ENCODE measurements around the gene NDUFA13.
A peak's percentile ranks its signal among the peaks of the same experiment; 100 is the strongest.

Gene NDUFA13

GRCh38 chr19:19488875-19489690 is 26.9 kb upstream of the NDUFA13 start:
- DNase-seq (ENCODE audit: extremely low read depth in 1 of 2, low read depth in 1 of 2): peak; percentile 59 to 80

GRCh38 chr19:19489804-19490204 is 26.2 kb upstream of the NDUFA13 start:
- no peak for DNase-seq (ENCODE audit: extremely low read depth in 1 of 2, low read depth in 1 of 2)

- peak; percentile 34 to 56 for DNase-seq (ENCODE audit: extremely low read depth in 1 of 2, low read depth in 1 of 2)
Observed at GRCh38 chr19:19490214-19490968, 25.6 kb upstream of the NDUFA13 start.

- no peak for DNase-seq (ENCODE audit: extremely low read depth in 1 of 2, low read depth in 1 of 2)
Observed at GRCh38 chr19:19491321-19492025, 24.6 kb upstream of the NDUFA13 start.

GRCh38 chr19:19492026-19492610 is 23.9 kb upstream of the NDUFA13 start:
- DNase-seq (ENCODE audit: extremely low read depth in 1 of 2, low read depth in 1 of 2): no peak

- DNase-seq (ENCODE audit: extremely low read depth in 1 of 2, low read depth in 1 of 2): no peak
Observed at GRCh38 chr19:19493841-19494546, 22.0 kb upstream of the NDUFA13 start.

- DNase-seq (ENCODE audit: extremely low read depth in 1 of 2, low read depth in 1 of 2): no peak
Observed at GRCh38 chr19:19495614-19496603, 20.1 kb upstream of the NDUFA13 start.

GRCh38 chr19:19498255-19498991 is 17.6 kb upstream of the NDUFA13 start:
- no peak for DNase-seq (ENCODE audit: extremely low read depth in 1 of 2, low read depth in 1 of 2)

GRCh38 chr19:19499272-19499995 is 16.6 kb upstream of the NDUFA13 start:
- DNase-seq (ENCODE audit: extremely low read depth in 1 of 2, low read depth in 1 of 2): no peak

- no peak for DNase-seq (ENCODE audit: extremely low read depth in 1 of 2, low read depth in 1 of 2)
Observed at GRCh38 chr19:19500975-19501644, 14.9 kb upstream of the NDUFA13 start.

GRCh38 chr19:19501798-19502197 is 14.2 kb upstream of the NDUFA13 start:
- no peak for DNase-seq (ENCODE audit: extremely low read depth in 1 of 2, low read depth in 1 of 2)

- no peak for DNase-seq (ENCODE audit: extremely low read depth in 1 of 2, low read depth in 1 of 2)
Observed at GRCh38 chr19:19502281-19502680, 13.7 kb upstream of the NDUFA13 start.

- no peak for DNase-seq (ENCODE audit: extremely low read depth in 1 of 2, low read depth in 1 of 2)
Observed at GRCh38 chr19:19502808-19503602, 13.0 kb upstream of the NDUFA13 start.

- DNase-seq (ENCODE audit: extremely low read depth in 1 of 2, low read depth in 1 of 2): no peak
Observed at GRCh38 chr19:19504754-19505668, 11.0 kb upstream of the NDUFA13 start.

GRCh38 chr19:19505669-19506326 is 10.2 kb upstream of the NDUFA13 start:
- DNase-seq (ENCODE audit: extremely low read depth in 1 of 2, low read depth in 1 of 2): no peak
